ENCODE measurements around the gene L3MBTL1.

Gene L3MBTL1

DNA sequence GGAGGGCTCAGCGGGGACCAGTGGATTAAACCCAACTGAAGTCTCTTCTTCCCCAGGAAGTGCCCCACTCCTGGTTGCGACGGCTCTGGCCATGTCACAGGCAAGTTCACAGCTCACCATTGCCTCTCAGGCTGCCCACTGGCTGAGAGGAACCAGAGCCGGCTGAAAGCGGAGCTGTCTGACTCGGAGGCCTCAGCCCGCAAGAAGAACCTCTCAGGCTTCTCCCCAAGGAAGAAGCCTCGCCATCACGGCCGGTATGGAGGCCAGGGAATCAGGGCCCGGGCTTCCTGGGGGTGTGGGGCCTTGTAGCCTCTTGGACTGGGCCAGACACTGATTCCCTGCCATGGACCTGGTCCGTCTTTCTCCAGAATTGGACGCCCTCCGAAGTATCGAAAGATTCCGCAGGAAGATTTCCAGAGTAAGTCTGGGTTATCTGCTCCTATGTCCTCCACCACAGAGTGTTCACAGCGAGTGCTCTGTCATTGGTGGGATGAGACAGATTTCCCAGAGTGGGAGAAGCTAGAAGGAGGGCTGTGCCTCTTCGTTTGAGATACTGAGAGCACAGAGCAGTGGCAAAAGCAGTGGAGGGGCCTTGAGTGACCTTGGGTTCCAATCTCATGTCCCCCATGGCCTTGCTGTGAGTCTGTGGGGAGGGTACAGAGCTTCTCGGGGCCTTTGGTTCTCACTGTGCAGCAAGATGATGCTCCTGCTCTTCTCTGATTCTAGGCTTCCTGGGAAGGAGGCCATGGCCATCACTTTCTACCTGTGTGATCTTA lies 28.7 kb downstream of the L3MBTL1 start:
- no peak for DNase-seq

GRCh38 chr20:43536817-43537440 lies 29.4 kb downstream of the L3MBTL1 start:
- no peak for DNase-seq

DNA sequence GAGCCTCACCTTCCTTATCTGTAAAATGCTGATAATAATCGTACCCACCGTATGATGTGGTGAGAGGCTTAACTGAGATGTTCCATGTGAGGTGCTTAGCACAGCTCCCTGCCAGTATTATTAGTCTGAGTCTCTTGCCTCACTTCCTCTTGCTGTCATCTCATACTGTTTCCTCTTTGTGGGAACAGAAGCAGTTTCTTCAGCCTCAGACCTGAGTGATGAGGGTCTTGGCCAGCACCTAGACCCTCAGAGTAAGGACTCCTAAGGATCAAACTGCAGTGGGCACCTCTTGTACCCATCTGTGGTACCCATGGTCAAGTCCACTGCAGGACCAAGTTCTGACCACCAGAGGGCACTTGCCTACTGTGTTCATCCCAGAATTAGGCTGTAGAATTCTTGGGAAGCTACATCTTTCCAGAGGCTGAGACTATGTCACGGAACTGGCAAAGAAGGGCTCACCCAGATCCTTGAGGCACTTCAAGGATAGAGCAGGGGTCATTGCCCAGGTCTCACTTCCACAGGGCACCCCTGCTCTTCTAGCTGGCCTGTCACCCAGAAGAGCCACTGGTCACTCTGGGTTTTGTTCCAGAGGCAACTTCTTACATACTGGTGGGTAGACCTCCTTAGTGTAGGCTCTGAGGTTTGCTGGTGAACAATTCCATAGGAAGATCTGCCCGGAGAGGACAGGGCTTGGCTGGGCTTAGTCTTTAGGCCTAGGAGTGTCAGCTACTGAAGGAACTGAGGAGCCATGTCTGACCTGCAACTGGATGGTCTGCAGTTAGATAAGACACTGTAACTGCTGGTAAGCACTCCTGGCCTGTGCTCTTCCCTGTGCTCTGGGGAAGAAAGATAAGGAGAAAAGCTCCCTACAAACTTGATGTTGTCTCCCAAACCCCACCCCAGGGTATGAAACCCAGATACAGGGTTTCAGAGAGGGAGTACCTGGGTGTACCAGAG lies 30.7 kb downstream of the L3MBTL1 start:
- DNase-seq: peak; percentile 22 to 49

DNA sequence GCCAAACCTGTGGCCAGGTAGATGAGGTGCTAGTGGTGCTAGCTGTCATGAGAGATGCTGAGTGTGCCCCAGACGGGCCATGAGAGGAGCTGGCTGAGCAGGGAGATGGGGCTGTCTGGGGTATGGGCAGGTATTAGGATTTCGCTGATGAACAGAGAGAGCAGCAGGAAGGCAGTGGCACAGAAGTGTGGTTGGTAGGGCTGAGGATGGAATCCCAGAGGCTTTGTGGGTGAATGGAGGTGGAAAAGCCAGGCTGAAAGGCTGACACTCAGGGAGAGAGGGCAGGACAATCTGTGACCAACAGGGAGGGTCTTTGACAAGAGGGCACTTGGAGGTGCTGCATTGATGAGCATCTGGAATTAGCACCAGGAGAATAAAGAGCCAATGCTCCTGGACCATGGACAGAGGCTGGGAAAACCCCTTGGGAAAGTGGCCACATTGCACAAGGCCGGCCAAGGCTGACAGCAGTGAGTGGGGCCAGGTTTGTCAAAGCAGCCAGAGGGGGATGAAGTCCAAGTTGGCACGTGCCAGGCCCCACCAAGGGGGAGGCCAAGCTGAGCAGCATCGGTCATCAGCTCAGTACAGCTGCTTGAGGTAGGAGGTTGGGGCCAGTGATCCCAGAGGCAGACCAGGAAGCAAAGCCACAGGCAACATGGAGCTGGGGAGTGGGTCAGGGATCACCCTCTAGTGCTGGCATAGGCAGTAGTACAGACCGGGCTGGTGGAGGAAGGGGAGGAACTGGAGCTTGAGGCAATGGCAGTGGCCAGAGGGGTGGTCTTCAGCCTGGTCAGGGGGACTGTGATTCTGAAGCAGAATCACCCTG lies 31.6 kb downstream of the L3MBTL1 start:
- no peak for DNase-seq

GRCh38 chr20:43539975-43540672 lies 32.6 kb downstream of the L3MBTL1 start:
- no peak for DNase-seq

- DNase-seq: no peak
Measured at GRCh38 chr20:43540673-43541060, 33.2 kb downstream of the L3MBTL1 start.

DNA sequence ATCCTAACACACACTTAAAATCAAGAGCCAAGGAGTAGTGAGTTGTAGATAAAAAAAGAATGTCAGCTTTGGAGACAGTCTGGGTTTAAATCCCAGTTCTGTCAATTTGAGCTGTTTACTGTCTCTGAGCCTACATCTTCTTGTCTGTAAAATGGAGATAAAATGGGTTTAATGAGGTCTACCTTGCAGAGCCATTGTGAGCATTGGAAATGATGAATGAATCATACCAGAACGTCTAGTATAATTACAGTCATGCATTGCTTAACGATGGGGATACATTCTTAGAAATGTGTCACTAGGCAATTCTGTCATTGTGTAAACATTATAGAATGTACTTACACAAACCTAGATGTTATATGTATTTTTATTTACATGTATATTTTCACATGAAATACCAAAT lies 33.7 kb downstream of the L3MBTL1 start:
- no peak for DNase-seq

DNA sequence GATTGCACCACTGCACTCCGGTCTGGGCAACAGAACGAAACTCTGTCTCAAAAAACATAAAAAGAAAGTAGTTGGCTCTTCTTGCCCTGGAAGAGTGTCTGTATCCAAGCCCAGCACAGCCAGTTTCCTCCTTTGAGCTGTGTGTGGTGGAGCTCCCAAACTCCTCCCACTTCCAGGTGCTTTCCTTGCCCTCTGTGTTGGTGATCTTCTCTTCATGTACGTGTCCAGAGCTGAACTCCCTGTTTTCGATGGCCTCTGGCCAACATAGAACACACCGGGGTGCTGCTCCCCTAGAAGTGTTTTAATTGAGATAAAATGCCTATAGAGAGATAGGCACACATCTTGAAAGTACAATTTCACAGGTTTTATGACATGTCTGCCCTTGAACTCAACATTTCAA lies 34.7 kb downstream of the L3MBTL1 start:
- DNase-seq: no peak

DNA sequence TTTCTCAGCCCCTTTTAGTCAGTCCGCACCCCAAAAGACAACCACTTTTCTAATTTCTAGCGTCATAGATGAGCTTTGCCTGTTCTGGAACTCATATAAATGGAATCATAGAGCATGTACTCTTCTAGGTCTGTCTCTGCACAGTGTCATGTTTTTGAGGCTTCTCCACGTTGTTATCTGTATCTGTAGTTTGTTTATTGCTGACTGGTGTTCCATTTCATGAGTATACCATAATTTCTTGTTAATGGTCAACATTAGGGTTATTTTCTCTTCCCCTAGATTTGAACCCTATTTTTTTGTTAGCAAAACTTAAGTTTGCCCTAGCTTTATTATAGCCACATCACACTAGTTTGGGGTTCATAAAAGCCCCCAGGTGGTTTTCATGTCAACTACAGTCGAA lies 35.2 kb downstream of the L3MBTL1 start:
- no peak for DNase-seq

- no peak for DNase-seq
Measured at GRCh38 chr20:43543138-43543537, 35.6 kb downstream of the L3MBTL1 start.

DNA sequence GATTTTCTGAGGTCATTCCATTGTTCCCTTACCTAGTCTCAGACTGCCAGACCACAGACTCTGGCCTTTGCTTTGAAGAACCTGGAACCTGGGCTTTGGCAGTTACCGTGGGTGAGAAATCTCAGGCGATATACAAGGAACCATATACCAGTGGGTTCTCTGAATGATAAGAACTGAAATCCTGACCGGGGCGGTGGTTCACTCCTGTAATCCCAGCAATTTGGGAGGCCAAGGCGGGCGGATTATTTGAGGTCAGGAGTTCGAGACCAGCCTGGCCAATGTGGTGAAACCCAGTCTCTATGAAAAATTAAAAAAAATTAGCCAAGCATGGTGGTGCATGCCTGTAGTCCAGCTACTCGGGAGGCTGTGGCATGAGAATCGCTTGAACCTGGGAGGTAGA lies 37.0 kb downstream of the L3MBTL1 start:
- no peak for DNase-seq

- no peak for DNase-seq
Measured at GRCh38 chr20:43545837-43546578, 38.5 kb downstream of the L3MBTL1 start.

DNA sequence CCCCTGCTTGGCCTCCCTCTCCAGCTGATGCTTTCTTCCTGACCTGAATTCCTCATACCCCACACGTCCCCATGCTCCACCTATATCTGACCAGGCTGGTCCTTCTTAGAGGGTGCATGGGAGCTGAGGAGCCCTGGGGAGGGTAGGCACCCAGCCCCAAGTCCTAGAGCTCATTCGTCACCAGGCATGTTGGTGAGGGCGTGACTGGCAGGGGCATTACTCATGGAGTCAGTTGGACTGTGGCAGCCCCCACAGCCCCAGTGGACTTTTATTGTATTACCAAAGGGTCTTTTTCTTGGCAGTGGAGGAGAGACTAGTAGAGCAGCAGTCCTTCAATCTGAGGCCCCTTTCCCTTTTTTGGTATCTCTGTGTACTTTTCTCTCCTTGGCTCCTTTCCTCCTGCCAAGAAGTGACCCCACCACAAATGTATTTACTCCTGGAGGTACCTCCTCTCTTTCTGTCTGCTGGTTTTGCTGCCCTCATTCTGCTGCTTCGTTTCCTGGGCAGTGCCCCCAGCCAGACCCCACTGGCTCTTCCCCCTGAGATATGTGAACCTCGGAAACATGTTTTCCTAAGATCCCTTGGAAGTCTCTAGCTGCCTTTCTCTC lies 40.9 kb downstream of the L3MBTL1 start:
- DNase-seq: no peak

- DNase-seq: no peak
Measured at GRCh38 chr20:43549416-43550065, 42.0 kb downstream of the L3MBTL1 start.

- DNase-seq: no peak
Measured at GRCh38 chr20:43550456-43550855, 43.0 kb downstream of the L3MBTL1 start.

DNA sequence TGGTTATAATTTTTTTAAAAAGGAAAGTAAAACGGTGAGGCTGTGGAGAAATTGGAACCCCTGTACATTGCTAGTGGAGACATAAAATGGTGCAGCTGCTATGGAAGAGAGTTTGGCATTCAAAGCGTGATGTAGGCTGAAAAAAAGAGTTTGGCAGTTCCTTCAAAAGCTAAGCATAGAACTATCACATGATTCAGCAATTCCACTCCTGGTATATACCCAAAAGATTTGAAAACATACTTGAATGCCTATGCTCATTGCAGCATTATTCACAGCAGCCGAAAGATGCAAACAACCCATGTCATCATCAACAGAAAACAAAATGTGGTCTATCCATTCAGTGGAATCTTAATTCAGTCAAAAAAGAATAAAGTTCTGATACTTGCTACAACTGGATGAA lies 46.9 kb downstream of the L3MBTL1 start:
- no peak for DNase-seq

DNA sequence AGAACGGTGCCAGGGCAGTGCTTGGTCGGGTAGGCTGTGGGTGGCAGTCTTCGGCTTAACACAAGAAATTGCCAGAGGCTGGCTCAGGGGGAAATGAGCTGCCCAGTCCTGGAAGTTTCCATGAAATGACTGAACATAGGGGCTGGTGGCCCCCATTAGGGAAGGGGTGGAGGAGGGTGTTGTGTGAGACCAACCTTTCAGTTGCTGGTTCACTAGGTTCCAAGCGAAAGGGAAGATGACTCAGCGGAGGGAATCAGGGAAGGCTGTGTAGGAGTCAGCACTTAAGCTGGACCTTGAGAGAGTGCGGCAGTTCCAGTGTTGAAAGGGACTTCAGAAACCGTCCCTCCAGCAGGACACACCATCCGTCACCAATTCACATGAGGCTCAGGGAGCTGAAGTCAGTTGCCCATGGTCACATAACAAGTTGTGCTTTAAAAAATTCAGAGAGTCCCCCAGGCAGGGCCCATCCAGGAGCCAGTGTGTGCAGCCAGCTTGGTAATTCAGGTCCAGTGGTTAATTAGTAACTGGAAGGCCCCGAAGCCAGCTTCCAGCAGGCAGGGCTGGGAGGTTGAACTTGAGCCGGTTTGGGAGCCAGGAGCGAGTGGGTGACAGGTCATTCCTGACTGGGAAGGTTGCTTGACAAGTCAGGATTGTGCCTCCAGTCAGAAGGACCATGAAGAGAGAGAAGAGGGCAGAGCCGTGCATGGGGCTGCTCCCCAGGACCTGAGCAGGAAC lies 51.1 kb downstream of the L3MBTL1 start, which contains the start of gene SGK2:
Gene SGK2 (plus strand): TSS at position 616 of the 735 bp plus-strand sequence. CDS start 7,469 bp downstream, outside the sequence.
- DNase-seq: peak in 1 of 2 donors; percentile 15

DNA sequence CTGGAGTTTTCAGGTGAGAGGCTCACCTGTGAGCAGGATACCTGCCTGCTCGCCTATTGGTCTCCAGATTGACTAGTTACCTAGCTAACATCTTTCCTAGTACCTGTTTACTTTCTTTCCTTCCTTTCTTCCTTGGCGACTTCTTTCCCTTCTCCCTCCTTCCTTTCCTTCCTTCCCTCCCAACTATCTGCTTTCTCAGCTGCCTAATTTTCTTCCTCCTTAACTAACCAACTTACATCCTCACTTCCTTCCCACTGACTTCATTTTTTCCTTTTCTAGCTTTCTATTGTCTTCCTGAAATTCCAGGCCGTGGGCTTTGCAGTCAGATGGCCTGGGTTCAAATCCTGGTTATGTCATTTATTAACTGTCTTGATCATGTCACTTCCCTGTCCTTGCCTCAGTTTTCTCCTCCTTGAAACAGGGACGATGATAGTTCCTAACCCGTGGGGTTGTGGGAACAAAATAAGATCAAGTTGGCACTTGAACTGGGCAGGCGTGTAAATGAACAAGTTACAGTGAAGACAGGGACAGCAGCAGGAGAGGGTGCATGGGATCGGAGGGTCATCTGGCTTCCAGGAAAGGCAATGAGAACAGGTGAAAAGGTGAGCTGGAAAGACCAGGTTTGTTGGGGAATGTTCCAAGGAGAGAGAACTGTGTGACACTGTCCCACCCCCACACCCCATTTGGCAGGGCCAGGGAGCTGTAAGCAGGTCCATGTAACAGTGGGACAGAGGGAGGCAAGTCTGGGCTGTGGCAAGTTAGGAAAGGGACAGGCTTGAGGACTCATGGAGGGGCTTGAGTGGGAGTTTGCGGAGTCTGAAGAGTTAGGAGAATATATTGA lies 51.9 kb downstream of the L3MBTL1 start:
- no peak for DNase-seq
